ENCODE data around the gene ARHGAP15.

ARHGAP15 gene

DNA sequence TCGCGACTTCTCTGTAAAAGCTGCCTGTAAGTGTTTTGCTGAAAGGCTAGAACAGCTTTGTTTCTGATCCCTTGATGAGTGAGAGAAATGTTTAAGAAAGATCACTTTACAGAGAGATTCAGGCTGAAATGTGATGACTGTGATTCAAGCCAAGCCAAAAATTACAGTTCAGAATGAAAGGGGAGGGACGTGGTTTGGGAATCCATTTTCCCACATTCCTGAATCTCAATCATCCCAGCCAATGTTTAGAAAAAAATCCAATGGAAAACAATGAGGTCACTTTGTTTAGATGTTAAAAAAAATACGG lies 416.7 kb downstream of the ARHGAP15 start:
- DNase-seq = no peak

DNA sequence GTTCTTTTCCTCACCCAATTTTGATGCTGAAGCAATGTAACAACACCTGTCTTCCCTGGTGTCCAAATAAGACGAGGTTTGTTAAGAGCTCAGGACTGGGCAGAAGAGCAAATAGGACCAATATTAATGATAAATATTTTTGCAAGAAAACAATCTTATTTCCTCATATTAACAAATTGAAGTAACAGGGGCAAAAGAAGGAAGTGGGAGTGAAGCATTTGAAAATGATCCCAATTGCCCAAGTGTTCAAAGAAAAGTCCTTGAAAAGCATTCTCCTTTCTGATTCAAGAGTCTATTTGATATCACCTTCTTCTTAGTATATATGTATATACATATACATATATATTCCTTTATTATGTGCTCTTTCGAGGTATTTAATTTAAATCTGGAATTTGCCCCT lies 418.8 kb downstream of the ARHGAP15 start:
- no peak for DNase-seq

DNA sequence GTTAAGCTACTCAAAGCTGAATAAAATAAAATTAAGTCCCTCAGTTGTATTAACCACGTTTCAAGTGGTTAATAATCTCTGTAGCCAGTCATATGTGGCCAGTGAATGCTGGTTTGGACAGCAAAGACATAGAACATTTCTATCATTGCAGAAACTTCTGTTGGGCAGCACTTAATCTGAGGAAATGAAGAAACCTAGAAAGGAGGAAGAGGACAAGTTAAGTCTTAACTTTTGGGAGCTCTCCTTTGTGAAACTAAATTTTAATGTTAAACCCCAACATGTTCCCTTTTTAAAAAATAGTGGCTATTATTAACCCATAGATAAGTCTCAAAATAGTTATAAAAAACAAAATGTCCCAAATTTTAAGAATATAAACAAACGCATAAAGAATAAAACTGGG lies 421.3 kb downstream of the ARHGAP15 start:
- DNase-seq = no peak

DNA sequence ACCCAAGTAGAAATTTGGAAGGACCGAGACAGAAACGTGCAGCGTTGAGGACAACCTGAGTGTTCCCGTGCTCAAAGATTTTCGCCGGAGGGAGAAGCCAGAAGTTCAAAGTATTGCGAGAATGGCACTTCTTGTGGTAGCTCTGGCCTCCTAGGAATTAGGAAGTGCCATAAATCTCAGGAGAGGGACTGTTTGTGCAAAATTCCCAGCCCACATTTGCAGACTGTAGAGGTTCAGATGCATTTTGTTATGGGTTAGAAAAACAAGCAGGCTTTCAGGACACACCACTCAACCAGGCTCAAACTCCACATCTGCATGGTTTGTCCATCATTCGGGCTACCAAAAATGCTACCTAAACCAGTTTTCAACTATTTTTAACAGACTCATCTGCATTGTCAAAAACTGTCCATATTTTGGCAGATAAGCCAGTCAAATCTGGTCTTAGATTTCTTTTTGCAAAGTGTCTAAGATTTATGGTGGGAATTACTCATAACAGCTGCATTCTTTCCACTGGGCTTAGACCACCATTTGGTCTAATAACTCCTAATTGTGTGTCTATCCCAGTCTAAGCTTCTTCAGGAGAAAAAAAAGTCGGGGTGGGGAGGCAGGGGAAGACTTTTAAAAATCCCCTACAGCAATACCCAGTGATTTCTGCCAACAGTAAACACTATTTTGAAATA lies 422.9 kb downstream of the ARHGAP15 start:
- no peak for DNase-seq

DNA sequence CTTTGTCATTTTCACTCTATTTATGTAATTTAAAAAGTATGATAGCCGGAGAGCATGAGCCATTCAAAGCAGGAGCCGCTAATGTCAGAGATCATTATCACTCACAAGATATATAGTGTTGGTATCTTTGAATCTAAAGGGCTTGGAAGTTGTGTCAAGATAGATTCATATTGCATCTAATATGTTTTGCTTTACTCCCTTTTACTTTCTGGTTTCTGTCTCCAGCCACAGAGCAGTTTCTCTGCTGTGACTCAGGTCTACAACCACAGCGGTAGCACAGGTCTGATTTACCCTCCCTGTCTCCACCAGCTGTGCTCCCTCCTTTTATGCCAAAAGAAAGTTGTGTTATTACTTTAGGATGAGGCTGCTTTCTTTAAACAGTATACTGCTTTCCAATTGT lies 424.0 kb downstream of the ARHGAP15 start:
- no peak for DNase-seq

DNA sequence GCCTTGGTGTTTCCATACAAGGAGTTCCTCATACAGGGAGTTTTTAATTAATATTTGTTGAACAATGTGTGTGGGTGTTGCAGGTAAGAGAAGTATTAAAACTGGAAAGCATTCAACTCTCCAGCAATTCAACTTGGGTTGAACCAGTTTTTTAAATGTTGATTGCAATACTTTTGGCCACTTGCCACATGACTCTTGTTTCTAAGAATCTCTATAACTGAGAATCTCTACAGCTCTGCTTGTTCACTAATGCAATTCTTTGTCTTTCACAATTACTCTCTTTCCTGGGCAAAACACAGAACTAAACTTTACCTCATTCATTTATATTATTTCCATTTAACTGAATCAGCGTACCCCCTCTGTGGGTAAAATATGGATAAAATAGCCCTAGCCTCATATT lies 429.4 kb downstream of the ARHGAP15 start:
- DNase-seq = no peak

DNA sequence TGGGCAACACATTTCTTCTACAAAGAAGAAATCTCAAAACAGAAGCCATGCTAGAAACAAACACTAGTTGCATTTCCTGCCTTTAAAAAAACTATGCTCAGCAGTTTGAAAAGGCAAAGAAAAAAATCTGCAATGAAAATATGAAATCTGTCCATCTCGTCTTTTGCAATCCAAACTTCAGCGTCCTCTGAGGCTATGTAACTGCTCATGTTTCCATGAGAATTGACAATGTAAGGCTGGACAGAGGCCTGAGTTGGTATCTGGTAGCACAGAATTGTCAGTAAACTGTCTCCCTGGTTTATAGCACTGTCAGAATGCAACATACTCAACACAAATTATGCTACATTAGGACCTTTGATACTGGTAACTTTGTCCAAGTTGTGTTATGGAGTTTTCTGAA lies 429.9 kb downstream of the ARHGAP15 start:
- no peak for DNase-seq

DNA sequence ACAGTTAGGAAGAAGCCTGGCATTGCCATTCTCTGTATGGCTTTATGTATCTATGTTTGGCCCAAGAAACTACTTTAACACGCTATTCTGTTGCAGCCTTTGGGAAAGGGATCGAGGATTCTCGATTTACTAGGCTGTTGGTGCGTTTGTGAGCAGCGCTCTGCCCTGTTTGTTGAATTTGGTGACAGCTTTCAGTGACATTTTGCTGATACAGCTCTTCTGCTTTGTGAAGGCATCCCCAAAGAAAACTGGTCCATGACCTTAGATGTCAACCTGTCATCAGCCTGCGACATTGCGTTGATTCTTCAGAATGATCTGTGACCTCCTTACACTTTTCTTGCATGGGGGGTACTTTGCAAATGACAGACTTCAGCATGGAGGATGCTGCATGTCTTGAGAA lies 431.5 kb downstream of the ARHGAP15 start:
- no peak for DNase-seq

DNA sequence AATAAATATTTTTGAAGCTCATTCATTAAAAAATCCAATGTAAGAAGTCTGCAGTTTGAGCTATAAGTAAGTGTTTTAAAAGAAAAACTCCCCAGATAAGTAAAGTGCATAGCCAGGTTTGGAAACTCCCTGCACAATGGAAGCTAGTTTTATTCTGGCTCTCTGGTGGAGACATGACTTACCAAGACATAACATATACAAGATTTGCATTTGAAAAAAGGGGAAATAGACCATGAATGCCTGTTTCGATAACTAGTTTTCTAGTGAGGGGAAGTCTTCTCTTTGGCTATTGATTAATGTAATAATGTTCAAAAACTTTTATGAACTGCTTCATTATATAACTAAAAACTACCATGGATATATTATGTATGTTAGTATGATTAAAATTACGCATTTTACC lies 435.2 kb downstream of the ARHGAP15 start:
- no peak for DNase-seq

DNA sequence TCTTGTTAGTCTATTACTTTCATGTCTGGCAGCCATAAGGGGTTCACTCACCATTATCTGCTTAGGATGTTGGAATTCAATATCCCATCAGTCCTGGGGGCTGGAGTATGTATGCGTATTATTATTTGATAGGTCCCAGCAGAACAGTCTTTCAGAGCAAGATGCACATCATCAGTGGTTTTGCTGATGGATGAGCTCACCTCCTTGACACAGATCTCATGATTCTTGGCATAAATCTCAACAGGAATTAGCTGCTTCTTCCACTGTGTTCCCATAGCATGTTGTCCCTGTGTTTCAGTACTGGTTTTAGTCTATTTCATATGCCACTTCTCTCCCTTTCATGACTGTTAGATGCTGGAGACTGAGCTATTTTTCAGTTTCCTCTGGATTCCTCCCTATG lies 442.5 kb downstream of the ARHGAP15 start:
- no peak for DNase-seq

DNA sequence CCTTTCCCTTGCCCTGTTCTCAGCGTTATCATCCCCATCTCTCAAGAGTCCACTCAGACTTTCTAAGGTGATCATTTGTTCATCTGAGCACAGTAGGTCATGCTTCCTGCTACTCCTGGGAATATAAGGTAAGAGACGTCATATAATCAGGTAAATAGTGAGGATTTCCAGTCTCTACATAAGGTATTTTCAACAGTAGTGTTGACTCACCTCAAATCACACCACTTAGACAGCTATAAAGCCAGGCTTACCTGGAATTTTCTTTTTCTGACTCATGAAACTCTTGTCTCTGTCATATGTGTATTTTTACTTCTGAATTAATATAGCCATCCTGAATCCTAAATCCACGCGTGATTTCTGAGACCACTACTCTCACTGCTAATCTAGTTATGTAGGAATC lies 443.2 kb downstream of the ARHGAP15 start:
- DNase-seq = no peak

DNA sequence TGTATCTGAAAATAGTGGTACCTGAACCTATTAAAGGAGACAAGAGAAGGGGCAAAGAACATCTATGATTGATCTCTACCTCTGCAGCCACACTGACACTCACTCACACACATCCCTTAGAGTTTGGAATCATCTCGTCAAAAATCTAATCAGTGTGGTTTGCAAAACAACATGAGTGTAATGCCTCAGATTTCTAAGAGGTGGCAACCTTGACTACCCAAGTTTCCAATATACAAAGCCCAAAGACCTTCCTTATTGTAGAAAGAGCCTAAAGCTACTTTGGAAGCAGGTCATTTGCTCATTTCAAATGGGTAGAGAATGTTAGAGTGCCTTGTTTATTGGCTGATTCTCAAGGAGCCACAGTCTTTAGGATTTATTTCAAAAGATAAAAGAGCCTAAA lies 444.9 kb downstream of the ARHGAP15 start:
- no peak for DNase-seq

DNA sequence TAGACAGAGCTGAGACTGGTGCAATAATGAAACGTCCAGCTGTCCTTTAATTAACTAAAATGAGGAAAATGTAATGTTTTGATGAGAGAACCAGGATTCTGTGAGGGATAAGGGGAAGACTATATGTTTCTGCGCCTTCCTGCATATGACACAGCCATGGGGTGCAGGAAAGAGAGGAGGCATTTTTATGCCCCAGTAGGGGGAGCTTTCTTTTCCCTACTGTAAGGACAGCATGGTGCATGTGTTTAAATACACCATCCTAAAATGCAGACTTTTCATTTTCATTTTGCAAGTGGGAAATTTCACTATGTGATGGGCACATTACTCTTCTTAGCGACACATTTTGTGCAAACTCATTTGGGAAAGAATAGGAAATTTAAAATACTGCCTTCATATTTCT lies 446.1 kb downstream of the ARHGAP15 start:
- DNase-seq = no peak

DNA sequence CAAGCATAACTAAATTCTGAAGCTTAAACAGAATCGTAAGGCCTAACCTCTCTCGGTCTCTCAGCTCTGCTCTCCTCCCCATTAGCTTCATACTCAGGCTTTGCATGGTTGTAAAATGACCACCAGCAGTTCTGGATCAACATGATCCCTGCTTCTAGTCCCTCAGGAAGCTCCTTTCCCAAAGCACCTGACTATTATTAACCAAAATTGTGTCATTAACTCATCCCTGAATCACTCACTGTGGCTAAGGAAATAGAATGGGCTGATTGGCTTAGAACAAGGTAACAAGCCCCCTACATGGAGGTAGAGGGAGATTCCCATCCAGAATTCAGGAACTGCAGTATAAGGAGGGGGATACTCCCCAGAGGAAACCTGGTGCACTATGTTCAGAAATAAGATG lies 448.3 kb downstream of the ARHGAP15 start:
- no peak for DNase-seq

DNA sequence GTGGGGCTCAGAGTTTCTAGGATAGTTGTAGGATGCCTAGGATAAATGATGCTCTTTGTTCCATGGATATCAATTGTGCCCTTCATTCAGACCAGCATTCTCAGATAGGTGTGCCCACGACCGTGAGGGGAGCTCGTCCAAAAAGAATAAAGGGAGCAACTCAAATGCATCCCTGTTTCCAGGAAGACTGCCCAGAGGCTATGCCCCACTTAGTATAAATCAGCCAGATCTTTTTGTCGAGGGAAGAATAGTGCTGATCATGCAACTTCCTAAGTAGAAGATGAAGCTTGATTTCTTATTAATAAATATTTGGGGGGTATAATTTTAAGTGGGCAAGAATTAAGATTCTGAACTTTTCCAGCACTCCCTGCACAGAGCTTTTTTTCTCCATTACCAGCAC lies 450.2 kb downstream of the ARHGAP15 start:
- DNase-seq = no peak

DNA sequence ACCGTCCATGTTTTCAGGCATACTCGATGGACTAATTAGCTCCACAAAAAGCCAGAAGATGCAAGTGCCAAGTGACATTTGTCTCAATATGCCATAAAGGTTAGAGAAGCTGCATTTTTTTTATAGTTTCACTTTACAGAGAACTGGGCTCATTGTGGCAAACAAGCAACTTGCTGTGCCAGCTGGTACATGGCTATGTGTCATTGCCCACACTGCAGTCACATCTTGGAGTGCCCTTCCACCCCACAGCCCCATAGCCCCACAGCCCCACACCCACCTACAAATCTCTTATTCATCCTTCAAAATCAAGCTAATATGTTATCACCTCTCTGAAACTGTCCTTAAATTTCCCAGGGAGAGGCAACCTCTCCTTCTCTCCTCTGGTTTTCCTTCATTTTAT lies 451.9 kb downstream of the ARHGAP15 start:
- no peak for DNase-seq

DNA sequence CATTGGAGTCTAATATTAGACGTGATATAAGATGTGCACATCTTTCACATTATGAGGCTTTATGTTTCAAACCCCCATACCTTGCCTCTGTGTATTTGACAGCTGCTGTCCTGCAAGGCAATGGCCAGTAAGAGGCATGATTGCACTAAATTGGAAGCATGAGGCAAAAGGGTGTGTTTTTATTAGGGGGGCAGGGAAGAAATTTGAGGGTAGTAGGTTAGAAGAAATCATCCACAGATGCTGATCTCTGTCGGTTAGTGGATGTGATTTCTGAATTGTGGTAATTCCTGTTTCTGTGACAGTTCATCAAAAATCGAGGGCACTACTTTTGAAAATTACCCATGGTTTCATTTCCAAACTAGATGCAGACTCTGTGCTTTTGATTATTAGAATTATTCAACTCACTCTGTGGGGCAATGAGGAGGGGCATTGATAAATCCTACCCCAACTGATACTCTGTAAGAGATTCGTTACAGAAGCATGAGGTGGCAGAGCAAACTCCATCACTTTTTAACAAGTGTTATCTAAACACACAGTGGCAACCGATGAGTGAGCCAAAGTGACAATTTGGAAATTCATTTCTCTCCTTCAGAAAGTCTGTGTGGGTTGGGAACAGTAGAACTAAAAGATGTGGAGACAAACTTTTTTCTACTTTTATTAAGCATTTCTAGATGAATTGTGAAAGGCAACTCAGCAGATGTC lies 453.0 kb downstream of the ARHGAP15 start:
- DNase-seq = no peak

DNA sequence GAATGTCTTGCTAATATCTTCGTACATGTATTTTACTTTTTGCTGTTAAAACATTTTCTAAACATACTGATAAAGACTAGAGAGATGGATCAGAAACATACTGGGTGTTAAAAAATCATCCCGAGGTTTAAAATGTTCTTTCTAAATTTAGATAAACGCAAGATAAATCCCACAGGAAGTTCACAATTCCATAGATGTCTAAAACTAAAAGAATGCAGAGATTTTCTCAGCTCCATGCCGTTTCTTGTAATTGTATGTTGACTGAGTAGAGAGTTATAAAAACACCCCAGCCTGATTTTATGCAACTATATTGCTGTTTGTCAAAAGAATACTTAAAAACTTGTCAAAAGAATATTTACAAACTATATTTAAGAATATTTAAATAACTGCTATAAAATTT lies 455.7 kb downstream of the ARHGAP15 start:
- DNase-seq = no peak

DNA sequence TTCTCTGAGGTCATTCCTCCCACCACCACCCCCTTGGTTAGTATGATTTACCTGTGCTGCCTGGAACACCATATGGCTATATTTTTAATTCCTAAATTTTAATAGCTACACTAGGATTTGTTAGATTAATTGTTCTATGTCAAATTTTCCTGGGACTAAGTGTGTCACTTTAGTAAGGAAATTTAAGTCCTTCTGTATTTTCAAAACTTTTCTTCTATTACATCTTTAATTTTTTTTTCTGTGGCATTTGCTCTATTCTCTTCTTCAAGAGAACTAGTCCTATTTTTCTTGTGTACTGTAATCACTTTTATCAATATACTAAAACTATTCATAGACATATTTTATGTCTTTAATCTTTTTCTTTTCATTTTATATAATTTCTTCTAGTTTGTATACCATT lies 456.9 kb downstream of the ARHGAP15 start:
- DNase-seq = no peak

DNA sequence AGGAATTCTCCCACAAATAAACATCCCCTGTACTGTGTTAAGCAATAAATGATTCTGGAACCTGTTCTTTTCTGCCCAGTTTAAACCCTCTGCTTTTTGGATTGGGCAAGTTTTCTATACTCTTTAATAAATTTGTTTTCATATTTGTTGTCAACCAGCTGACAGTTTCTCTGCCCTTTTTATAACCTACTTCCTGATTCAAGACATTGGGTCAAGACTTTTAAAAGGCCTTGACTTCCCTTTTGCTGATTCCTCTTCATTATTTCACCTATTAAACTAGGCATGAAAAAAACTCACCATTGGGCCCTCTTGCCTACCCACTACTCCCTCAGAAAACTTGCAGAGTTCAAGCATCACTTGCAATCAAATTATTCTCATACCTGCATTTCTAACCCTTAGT lies 459.5 kb downstream of the ARHGAP15 start:
- no peak for DNase-seq

DNA sequence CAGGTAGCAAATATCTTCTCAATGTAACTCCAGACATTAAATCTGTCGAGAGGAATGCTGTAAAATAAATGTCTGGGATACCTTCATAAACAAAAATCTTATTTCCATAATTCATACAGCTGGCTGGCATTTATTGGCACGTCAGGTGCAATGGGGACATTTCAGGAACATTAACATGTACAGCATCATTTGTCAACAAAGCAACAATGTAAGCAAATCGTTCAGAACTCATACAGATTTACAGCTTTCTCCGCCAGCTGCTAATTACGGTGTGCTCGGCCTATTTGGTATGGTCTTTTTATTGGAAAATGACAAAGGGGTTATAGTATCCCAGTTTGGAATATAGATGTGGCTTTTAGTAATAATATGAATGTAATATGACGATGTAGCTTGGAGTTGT lies 464.9 kb downstream of the ARHGAP15 start:
- no peak for DNase-seq

DNA sequence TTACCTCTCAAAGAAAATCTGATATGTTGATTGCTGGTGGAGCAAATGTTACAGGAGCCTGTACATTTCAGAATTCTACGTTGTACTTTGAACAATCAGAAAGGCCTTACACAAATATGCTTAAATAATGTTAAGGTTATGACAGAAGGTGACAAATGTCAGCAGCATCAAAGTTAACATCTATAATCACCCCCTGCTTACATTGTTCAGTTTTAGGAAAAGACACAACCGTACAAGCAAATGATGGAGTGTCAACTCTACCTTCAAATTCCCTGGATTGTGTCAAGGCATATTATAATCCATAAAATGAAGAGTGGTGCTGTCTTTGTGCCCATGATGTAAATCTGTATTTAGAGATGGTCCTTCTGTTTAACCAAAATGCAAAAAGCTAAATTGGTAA lies 465.5 kb downstream of the ARHGAP15 start:
- no peak for DNase-seq

DNA sequence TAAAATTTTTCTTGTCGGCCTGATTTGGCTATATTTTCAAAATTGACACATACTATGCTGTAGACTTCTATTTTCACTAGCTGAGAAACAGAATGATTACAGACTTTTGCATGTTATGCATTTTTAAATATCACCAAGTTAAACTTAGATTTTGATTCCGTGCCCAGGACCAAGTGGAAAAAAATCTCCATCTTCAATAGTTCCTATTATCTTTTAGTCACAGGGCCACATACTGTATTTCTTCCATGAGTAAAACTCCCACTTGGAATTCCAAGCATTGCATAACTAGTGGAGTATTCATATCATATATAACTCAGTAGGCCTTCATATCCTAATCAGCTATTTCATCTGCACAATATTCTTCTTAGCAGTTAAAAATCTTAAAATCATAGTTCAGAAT lies 470.9 kb downstream of the ARHGAP15 start:
- no peak for DNase-seq

DNA sequence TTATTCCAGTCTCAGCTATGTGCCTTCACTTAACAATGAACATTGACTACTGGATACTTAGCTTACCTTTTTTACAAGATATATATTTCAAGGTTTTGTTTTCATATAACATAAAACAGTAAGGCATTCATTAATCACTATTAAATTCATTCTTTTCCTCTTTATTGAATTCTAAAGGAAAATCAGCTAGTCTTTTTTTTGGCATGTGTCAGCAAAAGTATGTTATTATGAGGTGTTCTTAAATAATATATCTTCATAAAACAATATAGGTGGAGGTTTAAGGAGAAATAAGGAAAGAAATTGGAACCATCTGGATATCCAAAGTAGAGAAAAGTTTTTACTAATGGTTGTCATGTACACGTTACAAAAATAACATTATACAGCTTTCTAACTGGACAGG lies 472.6 kb downstream of the ARHGAP15 start:
- no peak for DNase-seq

DNA sequence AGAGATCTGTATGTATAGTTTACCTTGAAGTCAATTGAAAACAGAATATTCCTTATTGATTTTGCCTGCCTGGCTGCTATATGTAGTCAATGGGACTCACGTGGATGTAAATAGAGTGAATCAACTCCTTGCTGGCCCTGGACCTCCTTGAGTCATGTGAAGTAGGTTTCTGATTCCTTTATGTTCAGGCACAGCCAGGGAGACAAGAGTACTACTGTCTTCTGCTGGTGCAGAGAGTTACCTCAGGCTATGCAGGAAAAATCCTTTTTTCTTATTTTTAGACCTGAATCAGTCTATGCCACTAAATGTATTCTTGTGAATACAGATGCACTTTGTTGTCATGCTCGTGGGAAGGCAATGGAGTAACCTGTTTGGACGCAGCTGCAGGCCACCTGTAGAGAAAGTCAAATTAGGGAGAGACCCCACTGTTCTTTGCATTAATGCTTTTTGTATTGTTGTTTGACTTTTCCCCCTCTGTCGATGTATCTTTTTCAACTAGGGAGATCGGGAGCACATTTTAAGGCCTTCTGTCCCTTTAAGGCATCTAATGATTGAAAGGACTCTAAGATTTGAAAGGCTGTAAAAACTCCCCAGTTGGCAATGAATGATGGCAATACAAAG lies 473.9 kb downstream of the ARHGAP15 start:
- no peak for DNase-seq

All from CD4-positive, alpha-beta T cell treated with Interleukin-17A for 4 hours (primary cell).